Activated naive CD8-positive, alpha-beta T cell treated with anti-CD3 and anti-CD28 coated beads, Interleukin-2, amount 50 U/mL, for 16 hours (primary cell): ENCODE data around the gene ORC6.

Source experiments
- DNase-seq: peaks from one replicate; pipeline ENCODE4 v3.0.0-alpha.2; 2020; ENCODE audit warnings: low read depth, low spot score

The ORC6 gene

GRCh38 chr16:46701615-46702014 is 12.2 kb downstream of the ORC6 start:
- DNase-seq = no peak

GRCh38 chr16:46702030-46702429 is 12.6 kb downstream of the ORC6 start:
- no peak for DNase-seq

- no peak for DNase-seq
Measured at GRCh38 chr16:46706642-46707041, 17.2 kb downstream of the ORC6 start.

- DNase-seq = no peak
Measured at GRCh38 chr16:46709469-46710005, 20.1 kb downstream of the ORC6 start.

GRCh38 chr16:46711106-46712058 is 21.9 kb downstream of the ORC6 start:
- no peak for DNase-seq

GRCh38 chr16:46712911-46713310 is 23.5 kb downstream of the ORC6 start:
- no peak for DNase-seq

GRCh38 chr16:46713634-46714033 is 24.2 kb downstream of the ORC6 start:
- no peak for DNase-seq

- DNase-seq = no peak
Measured at GRCh38 chr16:46714797-46715591, 25.5 kb downstream of the ORC6 start.

GRCh38 chr16:46715769-46716305 is 26.4 kb downstream of the ORC6 start:
- DNase-seq = no peak

- no peak for DNase-seq
Measured at GRCh38 chr16:46717692-46718091, 28.2 kb downstream of the ORC6 start.

- no peak for DNase-seq
Measured at GRCh38 chr16:46718214-46718613, 28.8 kb downstream of the ORC6 start.

- DNase-seq = no peak
Measured at GRCh38 chr16:46719528-46719927, 30.1 kb downstream of the ORC6 start.

GRCh38 chr16:46720619-46721018 is 31.2 kb downstream of the ORC6 start:
- DNase-seq = no peak

GRCh38 chr16:46721885-46722284 is 32.4 kb downstream of the ORC6 start:
- no peak for DNase-seq

GRCh38 chr16:46727184-46727583 is 37.7 kb downstream of the ORC6 start:
- DNase-seq = no peak

- no peak for DNase-seq
Measured at GRCh38 chr16:46727630-46728029, 38.2 kb downstream of the ORC6 start.

- DNase-seq = no peak
Measured at GRCh38 chr16:46728806-46729205, 39.3 kb downstream of the ORC6 start.

GRCh38 chr16:46729326-46729995 is 40.0 kb downstream of the ORC6 start:
- DNase-seq = no peak

- DNase-seq = no peak
Measured at GRCh38 chr16:46730126-46730525, 40.7 kb downstream of the ORC6 start.

- no peak for DNase-seq
Measured at GRCh38 chr16:46730801-46731690, 41.6 kb downstream of the ORC6 start.
